GM08714 (cell line): ENCODE measurements around the gene GFRA1.
"Not testable (repeated sequence)": the region's sequence is repeated elsewhere in the genome, so short reads cannot be mapped to it uniquely, and the experiment has no call there.

Experiments
- H3K4me3 ChIP-seq: fragments of 200-500 bp; sonication (Bioruptor generic); 2 replicates; pipeline ENCODE4 v1.5.1; 2014; ENCODE audit warnings: mild to moderate bottlenecking, low read length, inconsistent platforms
- ZNF274 ChIP-seq: IDR thresholded peaks from 2 replicates; pipeline ENCODE4 v1.6.1; 2012; ENCODE audit warnings: mild to moderate bottlenecking, low read depth, low read length

Gene GFRA1

DNA sequence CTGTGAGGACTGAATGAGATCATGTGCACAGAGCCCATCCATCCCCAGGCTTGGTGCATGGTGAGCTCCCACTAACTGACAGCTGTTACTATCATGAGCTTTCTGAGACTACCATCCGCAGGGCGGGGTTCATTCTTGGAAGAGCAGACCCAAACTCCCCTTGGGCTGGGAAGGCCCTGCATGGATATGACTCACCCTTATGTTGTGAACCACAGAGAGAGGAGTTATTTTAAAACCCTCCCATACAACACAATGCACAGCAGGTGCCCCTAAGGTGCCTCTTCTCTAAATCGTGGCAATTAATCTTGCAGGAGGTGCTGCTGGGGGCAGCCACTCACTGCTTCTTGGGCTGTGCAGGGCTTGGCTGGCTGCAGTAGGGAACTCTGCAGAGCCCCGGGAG, 219.1 kb downstream of the GFRA1 start:
- TF ChIP-seq ZNF274, result no peak
- no peak overlapping the region for H3K4me3 ChIP-seq

DNA sequence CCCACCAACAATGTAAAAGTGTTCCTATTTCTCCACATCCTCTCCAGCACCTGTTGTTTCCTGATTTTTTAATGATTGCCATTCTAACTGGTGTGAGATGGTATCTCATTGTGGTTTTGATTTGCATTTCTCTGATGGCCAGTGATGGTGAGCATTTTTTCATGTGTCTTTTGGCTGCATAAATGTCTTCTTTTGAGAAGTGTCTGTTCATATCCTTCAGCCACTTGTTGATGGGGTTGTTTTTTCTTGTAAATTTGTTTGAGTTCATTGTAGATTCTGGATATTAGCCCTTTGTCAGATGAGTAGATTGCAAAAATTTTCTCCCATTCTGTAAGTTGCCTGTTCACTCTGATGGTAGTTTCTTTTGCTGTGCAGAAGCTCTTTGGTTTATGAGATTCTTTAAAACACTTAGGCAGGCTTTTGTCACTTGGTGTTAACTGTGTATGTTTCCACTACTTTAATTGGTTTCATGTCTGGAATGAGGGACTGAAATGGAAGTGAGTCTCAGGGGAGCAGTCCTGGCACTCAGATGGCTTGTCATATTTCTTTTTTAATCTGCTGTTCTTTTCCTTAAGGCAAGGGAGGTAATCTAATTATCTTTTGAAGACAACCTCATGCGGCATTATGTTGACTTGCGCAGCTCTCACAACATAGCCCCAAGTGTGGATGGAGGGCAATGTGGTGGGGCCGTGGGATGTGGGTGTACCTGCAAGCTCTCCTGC, 219.8 kb downstream of the GFRA1 start:
- not testable (repeated sequence) for H3K4me3 ChIP-seq

DNA sequence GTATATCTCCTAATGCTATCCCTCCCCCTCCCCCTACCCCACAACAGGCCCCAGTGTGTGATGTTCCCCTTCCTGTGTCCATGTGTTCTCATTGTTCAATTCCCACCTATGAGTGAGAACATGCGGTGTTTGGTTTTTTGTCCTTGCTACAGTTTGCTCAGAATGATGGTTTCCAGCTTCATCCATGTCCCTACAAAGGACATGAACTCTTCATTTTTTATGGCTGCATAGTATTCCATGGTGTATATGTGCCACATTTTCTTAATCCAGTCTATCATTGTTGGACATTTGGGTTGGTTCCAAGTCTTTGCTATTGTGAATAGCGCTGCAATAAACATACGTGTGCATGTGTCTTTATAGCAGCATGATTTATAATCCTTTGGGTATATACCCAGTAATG, 220.5 kb downstream of the GFRA1 start:
- not testable (repeated sequence) for H3K4me3 ChIP-seq

DNA sequence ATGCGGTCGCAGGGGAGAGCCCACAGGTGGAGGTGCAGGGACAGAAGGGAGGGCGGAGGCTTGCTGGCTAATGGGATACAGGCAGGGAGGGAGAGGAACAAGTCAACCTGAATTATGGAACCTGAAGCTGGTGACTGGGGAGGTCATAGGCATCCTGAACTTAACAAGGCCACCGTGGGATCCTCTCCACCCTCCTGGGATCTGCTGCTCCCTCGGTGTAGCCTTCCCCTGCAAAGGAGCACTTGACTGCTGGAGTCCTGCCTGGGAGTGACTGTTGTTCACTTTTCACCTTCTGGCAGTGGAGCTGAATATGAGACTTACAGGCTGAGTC, 223.1 kb downstream of the GFRA1 start:
- H3K4me3 ChIP-seq, result no peak overlapping the region
- TF ChIP-seq ZNF274, result no peak

DNA sequence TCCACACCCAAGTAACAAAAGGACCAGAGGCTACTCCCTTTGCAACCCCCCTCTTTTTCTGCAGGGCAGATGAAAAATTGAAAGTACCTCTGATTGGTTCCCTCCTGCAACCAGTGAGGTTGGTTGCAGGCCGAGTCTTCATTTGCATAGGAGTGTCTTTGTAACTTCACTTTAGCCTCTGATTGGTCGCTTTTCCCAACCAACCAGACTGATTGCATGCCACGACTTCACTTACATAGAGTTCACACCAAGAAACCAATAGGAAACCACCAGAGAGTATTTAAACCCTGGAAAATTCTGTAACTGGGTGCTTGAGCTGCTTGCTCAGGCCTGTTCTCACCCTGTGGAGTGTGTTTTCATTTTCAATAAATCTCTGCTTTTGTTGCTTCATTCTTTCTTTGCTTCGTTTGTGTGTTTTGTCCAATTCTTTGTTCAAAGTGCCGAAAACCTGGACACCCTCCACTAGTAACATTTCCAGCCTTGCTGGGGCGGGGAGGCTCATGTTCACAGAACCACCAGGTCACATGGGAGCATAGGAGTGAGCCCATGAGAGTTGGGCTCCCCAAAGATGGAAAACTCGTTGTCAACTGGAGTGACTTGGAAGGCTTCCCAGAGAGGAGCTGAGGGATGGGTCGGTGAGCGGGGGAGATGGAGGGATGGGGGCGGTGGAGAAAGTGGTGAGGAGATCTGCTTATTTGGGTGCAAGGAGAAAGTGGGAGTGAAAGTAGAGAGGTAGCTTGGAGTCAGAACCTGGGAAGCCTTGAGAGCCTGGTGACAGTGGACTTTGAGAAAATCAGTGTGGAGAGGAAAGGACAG, 223.6 kb downstream of the GFRA1 start:
- no peak for TF ChIP-seq ZNF274
- no peak overlapping the region for H3K4me3 ChIP-seq

DNA sequence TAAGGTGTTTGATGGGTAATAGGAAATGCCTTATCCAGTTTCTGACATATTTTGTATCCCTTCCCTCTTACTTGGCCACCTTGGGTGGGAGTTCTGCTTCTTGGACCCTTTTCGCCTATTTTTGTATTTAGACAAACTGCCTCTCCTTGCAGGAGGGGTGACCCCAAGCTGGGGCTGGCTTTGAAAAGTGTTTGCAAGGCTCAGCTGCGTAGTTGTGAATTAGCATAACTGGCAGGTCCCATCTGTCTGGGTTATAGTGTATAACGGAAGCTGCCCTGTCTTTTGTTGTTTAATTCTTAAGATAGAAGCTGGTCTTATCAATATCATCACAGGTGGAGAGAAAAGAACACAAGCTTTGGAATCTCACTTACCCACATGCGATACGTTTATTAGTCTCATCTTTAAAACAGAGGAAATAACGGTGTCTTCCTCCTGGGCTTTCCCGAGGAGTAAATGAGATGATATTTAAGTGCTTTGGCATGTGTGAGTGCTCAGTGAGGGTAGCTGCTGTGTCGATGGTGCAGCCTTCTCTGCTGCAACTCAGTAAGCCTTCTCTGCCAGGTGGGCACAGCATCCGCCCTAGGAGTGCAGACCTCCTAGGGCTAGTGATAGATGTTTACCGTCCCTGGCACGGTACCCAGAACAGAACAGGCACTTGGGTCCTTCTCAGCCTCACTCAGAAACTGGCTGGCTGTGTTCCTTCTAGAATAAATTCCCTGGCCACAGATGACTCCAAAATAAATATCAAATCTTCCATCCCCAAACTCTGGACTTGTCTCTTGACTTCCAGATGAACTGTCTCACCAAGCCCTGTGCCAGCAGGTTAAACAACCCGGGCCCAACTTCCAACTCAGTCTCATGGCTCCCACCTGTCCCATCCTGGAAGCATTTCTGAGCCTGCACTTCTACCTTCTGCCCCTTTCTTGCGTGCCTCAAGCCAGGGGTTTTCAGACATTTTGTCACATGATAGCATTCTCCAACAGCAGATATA, 227.3 kb downstream of the GFRA1 start:
- H3K4me3 ChIP-seq, result no peak overlapping the region
- TF ChIP-seq ZNF274, result no peak

DNA sequence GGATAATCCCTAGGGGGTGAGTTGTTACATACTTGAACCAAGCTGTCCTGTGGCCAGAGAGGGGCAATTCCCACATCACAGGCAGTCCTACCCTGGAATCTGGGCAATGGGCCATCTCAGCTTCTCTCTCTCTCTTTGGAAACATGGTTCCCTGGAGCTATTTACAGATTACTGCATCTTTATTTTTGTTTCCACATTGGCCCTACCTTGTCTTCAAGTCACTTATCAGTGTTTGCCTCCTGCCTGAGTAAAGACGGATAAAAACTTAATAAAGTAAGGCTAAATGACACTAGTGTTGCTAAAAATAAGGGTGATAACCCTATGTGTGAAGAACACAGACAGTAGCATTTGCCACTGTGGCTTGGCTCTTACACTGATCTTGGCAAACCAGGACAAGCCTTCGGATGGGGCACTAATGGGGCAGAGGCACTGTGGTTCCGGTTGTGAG, 228.2 kb downstream of the GFRA1 start:
- TF ChIP-seq ZNF274, result no peak
- no peak overlapping the region for H3K4me3 ChIP-seq

DNA sequence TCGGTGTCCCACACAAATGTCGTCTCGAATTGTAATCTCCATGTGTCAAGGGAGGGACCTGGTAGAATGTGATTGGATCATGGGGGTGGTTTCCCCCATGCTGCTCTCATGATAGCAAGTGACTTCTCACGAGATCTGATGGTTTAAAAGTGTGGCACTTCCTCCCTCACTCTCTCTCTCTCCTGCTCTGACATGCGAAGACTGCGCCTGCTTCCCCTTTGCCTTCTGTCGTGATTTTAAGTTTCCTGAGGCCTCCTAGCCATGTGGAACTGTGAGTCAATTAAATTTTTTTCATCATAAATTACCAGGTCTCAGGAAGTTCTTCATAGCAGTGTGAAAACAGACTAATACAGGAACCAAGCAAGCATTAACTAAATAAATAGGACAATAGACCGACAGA, 229.1 kb downstream of the GFRA1 start:
- H3K4me3 ChIP-seq, result no peak overlapping the region
- TF ChIP-seq ZNF274, result no peak

DNA sequence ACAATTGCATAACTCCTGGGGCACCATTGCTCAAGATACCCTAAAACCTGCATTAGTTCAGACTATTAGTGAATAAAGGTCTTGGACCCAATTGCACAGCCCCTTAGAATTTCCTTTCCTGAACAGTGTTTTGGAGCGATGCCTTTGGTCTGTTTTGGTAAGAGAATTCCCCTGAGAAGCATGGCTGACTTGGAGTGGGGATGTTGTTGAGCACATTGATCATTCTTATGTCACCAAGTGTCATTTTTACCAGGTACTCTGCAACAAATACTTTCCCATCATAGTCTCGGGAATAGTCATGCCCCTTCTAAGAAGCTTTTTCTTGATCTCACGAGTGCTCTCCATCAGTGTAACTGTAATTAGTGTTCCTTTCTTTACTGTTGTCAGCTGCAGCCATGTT, 229.7 kb downstream of the GFRA1 start:
- no peak for TF ChIP-seq ZNF274

DNA sequence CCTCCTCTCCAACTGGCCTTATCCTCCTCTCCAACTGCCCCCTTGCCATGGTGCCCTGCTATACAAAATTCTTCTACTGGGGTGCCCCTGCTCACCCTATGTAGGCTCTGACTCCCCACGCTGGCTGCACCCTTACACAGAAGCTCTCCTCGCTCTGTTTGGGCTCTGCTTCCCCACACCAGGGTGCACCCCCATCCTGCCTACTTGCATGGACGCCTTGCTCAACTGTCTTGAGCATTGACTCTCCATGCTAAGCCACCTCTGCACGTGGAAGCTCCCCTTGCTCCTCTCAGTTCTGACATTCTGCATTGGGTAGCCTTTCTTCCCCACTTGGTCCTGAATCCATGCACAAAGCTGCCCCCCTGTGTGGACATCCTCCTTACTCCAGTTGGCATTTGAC, 231.1 kb downstream of the GFRA1 start:
- H3K4me3 ChIP-seq, result no peak overlapping the region
- no peak for TF ChIP-seq ZNF274

More for the DNA sequence above, 229.7 kb downstream of the GFRA1 start:
- no peak overlapping the region for H3K4me3 ChIP-seq

DNA sequence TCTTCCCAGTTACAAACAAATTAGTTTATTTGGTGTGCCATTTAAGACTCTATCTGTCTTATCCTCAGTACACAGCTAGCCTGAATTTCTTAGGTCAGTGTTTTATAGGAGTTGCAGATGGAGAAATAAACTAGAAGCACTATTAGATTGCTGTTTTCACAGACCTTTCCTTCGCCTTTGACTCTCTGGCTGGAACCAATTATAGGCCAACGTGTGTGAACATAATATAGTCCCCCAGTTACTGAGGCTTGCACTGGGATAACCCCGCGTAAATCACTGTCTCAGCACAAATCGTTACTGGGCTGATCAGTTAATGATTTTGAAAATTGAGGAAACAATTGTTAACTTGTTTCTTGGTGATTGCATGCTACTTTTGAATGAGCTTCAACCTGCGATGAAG, 233.4 kb downstream of the GFRA1 start:
- H3K4me3 ChIP-seq, result no peak overlapping the region

DNA sequence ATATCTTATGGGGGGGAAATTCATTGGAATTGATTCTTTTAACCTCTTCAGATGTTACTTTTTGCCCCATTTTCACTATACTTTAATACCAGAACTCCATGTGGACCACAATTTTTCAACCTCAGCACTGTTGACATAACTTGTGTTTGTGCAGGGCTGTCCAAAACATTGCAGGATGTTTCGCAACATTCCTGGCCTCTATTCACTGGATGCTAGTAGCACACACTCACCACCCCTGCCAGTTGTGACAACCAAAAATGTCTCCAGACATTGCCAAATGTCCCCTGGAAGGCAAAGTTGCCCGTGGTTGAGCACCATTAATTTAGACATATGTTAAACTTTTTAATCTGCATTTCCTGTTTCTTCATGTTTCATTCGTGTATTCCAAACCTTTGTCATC, 234.7 kb downstream of the GFRA1 start:
- H3K4me3 ChIP-seq, result no peak overlapping the region
- no peak for TF ChIP-seq ZNF274

More for the DNA sequence above, 233.4 kb downstream of the GFRA1 start:
- no peak for TF ChIP-seq ZNF274

DNA sequence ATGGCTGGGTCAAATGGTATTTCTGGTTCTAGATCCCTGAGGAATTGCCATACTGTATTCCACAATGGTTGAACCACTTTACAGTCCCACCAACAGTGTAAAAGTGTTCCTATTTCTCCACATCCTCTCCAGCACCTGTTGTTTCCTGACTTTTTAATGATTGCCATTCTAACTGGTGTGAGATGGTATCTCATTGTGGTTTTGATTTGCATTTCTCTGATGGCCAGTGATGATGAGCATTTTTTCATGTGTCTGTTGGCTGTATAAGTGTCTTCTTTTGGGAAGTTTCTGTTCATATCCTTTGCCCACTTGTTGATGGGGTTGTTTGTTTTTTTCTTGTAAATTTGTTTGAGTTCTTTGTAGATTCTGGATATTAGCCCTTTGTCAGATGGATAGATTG, 237.6 kb downstream of the GFRA1 start:
- not testable (repeated sequence) for H3K4me3 ChIP-seq

DNA sequence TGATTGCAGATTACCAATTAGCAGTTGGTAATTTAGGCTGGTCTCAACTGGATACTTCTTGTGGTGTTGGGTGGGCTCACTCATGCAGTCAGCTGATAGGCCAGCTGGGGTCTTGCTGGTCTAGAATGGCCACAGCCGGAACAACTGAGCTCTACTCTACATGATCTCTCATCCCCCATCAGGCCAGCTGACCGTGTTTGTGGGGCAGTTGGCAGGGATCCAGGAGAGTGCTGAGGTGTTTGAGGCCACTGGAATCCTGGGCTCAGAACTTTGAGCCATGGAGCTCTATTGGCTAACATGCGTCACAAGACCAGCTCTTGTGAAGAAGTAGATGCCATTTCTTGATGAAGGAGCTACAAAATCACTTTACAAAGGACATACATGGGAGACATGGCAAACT, 242.4 kb downstream of the GFRA1 start:
- no peak for TF ChIP-seq ZNF274

More for the DNA sequence above, 242.4 kb downstream of the GFRA1 start:
- H3K4me3 ChIP-seq, result no peak overlapping the region
